Upper lobe of left lung (tissue), 6 donors: Measurements from ENCODE around the gene TSPAN12. TPM values are rescaled to one million over a fixed set of nuclear protein-coding genes. Genes with fewer than 3 reads are reported as not detected.

Experiments
- ATAC-seq, 2 donors: fragments of 200-7000 bp; cut with Tn5 transposase; one replicate each; pipeline ENCODE4 v1.9.1; 2022; ENCODE audit warnings: mild to moderate bottlenecking in 2 of 2, moderate library complexity in 2 of 2; ENCODE audit not compliant: low FRiP score in 2 of 2
- DNase-seq, 2 donors: peaks; one replicate each; pipeline ENCODE4 v3.0.0-alpha.2; 2019 to 2020
- H3K27ac ChIP-seq, 4 donors: fragments of 200-600 bp; sonication (generic); one replicate each; pipeline ENCODE4 v1.5.1; 2016 to 2019
- H3K27me3 ChIP-seq, 4 donors: fragments of 200-600 bp; sonication (generic); one replicate each; pipeline ENCODE4 v1.5.1; 2017 to 2019
- H3K36me3 ChIP-seq, 4 donors: fragments of 200-600 bp; sonication (generic); one replicate each; pipeline ENCODE4 v1.5.1; 2016 to 2019
- H3K4me1 ChIP-seq, 4 donors: fragments of 200-600 bp; sonication (generic); one replicate each; pipeline ENCODE4 v1.5.1; 2018 to 2019
- H3K4me3 ChIP-seq, 4 donors: fragments of 200-600 bp; sonication (generic); one replicate each; pipeline ENCODE4 v1.5.1; 2017 to 2019; ENCODE audit warnings: mild to moderate bottlenecking in 2 of 4, moderate library complexity in 1 of 4
- H3K9me3 ChIP-seq, 4 donors: fragments of 200-600 bp; sonication (generic); one replicate each; pipeline ENCODE4 v1.5.1; 2018 to 2019
- EP300 ChIP-seq, 4 donors: sonication (generic); formaldehyde crosslinking; IDR thresholded peaks; one replicate each; pipeline ENCODE4 v1.5.1; 2017; ENCODE audit warnings: antibody characterized with exemption in 4 of 4, control low read depth in 2 of 4
- POLR2A ChIP-seq, 4 donors: fragments of 450-650 bp; IDR thresholded peaks; one replicate each; pipeline ENCODE4 v1.5.1; 2016 to 2017; ENCODE audit warnings: antibody characterized with exemption in 4 of 4, mild to moderate bottlenecking in 2 of 4
- POLR2AphosphoS5 ChIP-seq, 2 donors: sonication (generic); formaldehyde crosslinking; IDR thresholded peaks; one replicate each; pipeline ENCODE4 v1.5.1; 2017; ENCODE audit warnings: antibody characterized with exemption in 2 of 2
- WGBS, 2 donors: methylation state at CpG; one replicate each; pipeline ENCODE4 v1.1.5; 2017 to 2018; 5-methylcytosine and 5-hydroxymethylcytosine counted together
- total RNA-seq, 6 donors: library from RNA; depleted of rRNA in 4 of 6; stranded (reverse); fragments of >200 nt in 4 of 6; gene quantifications; one replicate each; pipeline versions ENCODE4 v1.1.0 to v1.2.1, GENCODE V29; 2016 to 2021
- TF ChIP-seq, protein P1 (sequence below), 6 experiments: fragments of 450-650 bp in 4 of 6; fragments of 200-600 bp in 2 of 6; sonication (generic) in 2 of 6; IDR thresholded peaks; one replicate each; pipeline ENCODE4 v1.5.1; 2016 to 2019; ENCODE audit warnings: antibody characterized with exemption in 6 of 6
- donor health status: DM: no; HTN: no; CAD: no; lungs with moderate emphysema.
- donor health status: DM: no; HTN: yes; CAD: no; lungs with severe emphysema.

Gene TSPAN12
- total RNA-seq, 6 donors from 2014 or later = 22.0 to 56.3 (median 40.0) TPM

GRCh38 chr7:120836556-120837115, 21.3 kb downstream of the TSPAN12 start:
- no peak for DNase-seq
- H3K36me3 ChIP-seq = no peaks in the 10 kb centered on the region
- ATAC-seq = no peak

DNA sequence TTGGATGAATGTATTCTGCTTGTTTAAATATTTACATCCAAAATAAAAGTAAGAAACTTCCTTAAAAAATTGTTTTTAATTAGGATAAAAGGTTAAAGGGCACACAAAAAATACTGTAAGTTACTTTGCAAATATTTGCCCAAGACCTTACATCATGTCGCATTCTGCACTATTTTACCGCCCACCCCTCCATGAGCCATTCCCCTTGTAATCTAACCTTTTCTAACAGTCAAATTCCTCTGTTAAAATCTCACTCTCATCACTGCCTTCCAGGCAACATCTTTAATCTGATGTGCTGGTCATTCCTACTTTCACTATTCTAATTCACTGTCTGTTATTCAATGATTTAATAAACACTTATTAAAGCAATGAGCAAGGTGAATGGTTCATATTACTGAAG, 23.2 kb downstream of the TSPAN12 start:
- H3K27me3 ChIP-seq = no peaks in the 10 kb centered on the region
- TF ChIP-seq EP300 (IDR thresholded peaks at IDR 0.05) = no peak
- no peak for TF ChIP-seq POLR2AphosphoS5 (IDR thresholded peaks at IDR 0.05)
- TF ChIP-seq POLR2A (IDR thresholded peaks at IDR 0.05) = no peak
- H3K27ac ChIP-seq = peak overlapping the region in 2 of 4 donors; percentile 2 to 70
- H3K4me3 ChIP-seq = no peak overlapping the region
- H3K9me3 ChIP-seq = no peaks in the 10 kb centered on the region
- no peaks in the 10 kb centered on the region for H3K36me3 ChIP-seq
- ATAC-seq (no peak), DNase-seq (no peak)
- 88 to 89% methylated on average over 2 of the region's 2 CpGs for WGBS, 2 donors
- H3K4me1 ChIP-seq = peaks cover 5 to 11% (median 7%) of the 10 kb centered on the region in 4 donors

More at GRCh38 chr7:120836556-120837115, 21.3 kb downstream of the TSPAN12 start:
- H3K9me3 ChIP-seq = no peaks in the 10 kb centered on the region
- no peak overlapping the region for H3K27ac ChIP-seq
- no peak overlapping the region for H3K4me3 ChIP-seq
- TF ChIP-seq POLR2AphosphoS5 (IDR thresholded peaks at IDR 0.05) (no peak), EP300 (IDR thresholded peaks at IDR 0.05) (no peak), POLR2A (IDR thresholded peaks at IDR 0.05) (no peak)
- TF ChIP-seq, protein P1, sequence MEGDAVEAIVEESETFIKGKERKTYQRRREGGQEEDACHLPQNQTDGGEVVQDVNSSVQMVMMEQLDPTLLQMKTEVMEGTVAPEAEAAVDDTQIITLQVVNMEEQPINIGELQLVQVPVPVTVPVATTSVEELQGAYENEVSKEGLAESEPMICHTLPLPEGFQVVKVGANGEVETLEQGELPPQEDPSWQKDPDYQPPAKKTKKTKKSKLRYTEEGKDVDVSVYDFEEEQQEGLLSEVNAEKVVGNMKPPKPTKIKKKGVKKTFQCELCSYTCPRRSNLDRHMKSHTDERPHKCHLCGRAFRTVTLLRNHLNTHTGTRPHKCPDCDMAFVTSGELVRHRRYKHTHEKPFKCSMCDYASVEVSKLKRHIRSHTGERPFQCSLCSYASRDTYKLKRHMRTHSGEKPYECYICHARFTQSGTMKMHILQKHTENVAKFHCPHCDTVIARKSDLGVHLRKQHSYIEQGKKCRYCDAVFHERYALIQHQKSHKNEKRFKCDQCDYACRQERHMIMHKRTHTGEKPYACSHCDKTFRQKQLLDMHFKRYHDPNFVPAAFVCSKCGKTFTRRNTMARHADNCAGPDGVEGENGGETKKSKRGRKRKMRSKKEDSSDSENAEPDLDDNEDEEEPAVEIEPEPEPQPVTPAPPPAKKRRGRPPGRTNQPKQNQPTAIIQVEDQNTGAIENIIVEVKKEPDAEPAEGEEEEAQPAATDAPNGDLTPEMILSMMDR (IDR thresholded peaks at IDR 0.05) = no peak
- H3K4me1 ChIP-seq = peaks cover 5 to 11% (median 7%) of the 10 kb centered on the region in 4 donors
- no peaks in the 10 kb centered on the region for H3K27me3 ChIP-seq
- WGBS, 2 donors = 87 to 88% methylated on average over 1 of the region's 1 CpG

GRCh38 chr7:120833546-120833945, 24.4 kb downstream of the TSPAN12 start:
- H3K4me1 ChIP-seq = peaks cover 5 to 14% (median 9%) of the 10 kb centered on the region in 4 donors
- no peak for DNase-seq
- no peaks in the 10 kb centered on the region for H3K36me3 ChIP-seq
- no peak for ATAC-seq
- H3K4me3 ChIP-seq = no peak overlapping the region
- TF ChIP-seq POLR2AphosphoS5 (IDR thresholded peaks at IDR 0.05) = no peak
- TF ChIP-seq EP300 (IDR thresholded peaks at IDR 0.05) = peak in 1 of 4 donors; percentile 43
- 53 to 60% methylated on average over 2 of the region's 2 CpGs for WGBS, 2 donors
- no peaks in the 10 kb centered on the region for H3K27me3 ChIP-seq
- H3K9me3 ChIP-seq = no peaks in the 10 kb centered on the region
- peak overlapping the region in 1 of 4 donors; percentile 58 for H3K27ac ChIP-seq

- H3K27ac ChIP-seq = peak overlapping the region in 2 of 4 donors; percentile 38 to 70
- peaks cover 5 to 14% (median 9%) of the 10 kb centered on the region in 4 donors for H3K4me1 ChIP-seq
- WGBS, 2 donors = 84% methylated on average over 2 of the region's 2 CpGs
- no peak overlapping the region for H3K4me3 ChIP-seq
- H3K27me3 ChIP-seq = no peaks in the 10 kb centered on the region
- ATAC-seq = no peak
- no peaks in the 10 kb centered on the region for H3K36me3 ChIP-seq
- TF ChIP-seq, protein P1 (IDR thresholded peaks at IDR 0.05) = no peak
- no peak for TF ChIP-seq POLR2A (IDR thresholded peaks at IDR 0.05)
- no peak for TF ChIP-seq EP300 (IDR thresholded peaks at IDR 0.05)
- TF ChIP-seq POLR2AphosphoS5 (IDR thresholded peaks at IDR 0.05) = no peak
- H3K9me3 ChIP-seq = no peaks in the 10 kb centered on the region
- DNase-seq = no peak
Measured at GRCh38 chr7:120832803-120833202, 25.1 kb downstream of the TSPAN12 start.

GRCh38 chr7:120831260-120831659, 26.7 kb downstream of the TSPAN12 start:
- Histone ChIP-seq H3K27me3 (no peaks in the 10 kb centered on the region), H3K36me3 (no peaks in the 10 kb centered on the region), H3K27ac (no peak overlapping the region), H3K4me3 (no peak overlapping the region), H3K9me3 (no peaks in the 10 kb centered on the region), H3K4me1 (peaks cover 5 to 14% (median 11%) of the 10 kb centered on the region in 4 donors)
- TF ChIP-seq, protein P1 (IDR thresholded peaks at IDR 0.05) = no peak
- TF ChIP-seq EP300 (IDR thresholded peaks at IDR 0.05) (no peak), POLR2A (IDR thresholded peaks at IDR 0.05) (no peak), POLR2AphosphoS5 (IDR thresholded peaks at IDR 0.05) (no peak)
- WGBS, 2 donors = 86% methylated on average over 1 of the region's 1 CpG
- no peak for DNase-seq
- ATAC-seq = no peak

DNA sequence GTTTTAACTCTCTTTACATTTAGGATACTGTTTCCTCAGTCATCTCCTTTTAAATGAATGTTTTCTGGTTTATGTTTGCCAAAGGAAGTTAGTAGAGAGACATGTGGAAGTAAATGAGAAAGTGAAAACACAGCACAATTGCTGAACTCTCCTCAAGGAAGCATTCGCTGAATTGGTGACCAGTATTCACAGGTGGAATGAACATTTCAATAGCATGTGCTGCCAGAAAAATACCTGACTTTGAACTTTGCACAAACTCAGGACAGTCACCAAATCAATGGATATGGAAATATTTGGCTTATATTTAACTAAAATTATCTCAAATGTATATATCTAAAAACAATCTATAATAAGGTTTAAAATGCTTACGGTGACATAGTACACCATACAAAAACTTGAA, 28.5 kb downstream of the TSPAN12 start:
- 83 to 85% methylated on average over 2 of the region's 2 CpGs for WGBS, 2 donors
- DNase-seq (no peak), ATAC-seq (no peak)
- H3K27ac ChIP-seq = no peak overlapping the region
- H3K4me3 ChIP-seq = no peak overlapping the region
- no peak for TF ChIP-seq EP300 (IDR thresholded peaks at IDR 0.05)
- no peak for TF ChIP-seq POLR2A (IDR thresholded peaks at IDR 0.05)
- no peak for TF ChIP-seq POLR2AphosphoS5 (IDR thresholded peaks at IDR 0.05)
- TF ChIP-seq, protein P1 (IDR thresholded peaks at IDR 0.05) = no peak
- no peaks in the 10 kb centered on the region for H3K9me3 ChIP-seq
- H3K36me3 ChIP-seq = no peaks in the 10 kb centered on the region
- no peaks in the 10 kb centered on the region for H3K27me3 ChIP-seq
- H3K4me1 ChIP-seq = peaks cover 5 to 14% (median 14%) of the 10 kb centered on the region in 4 donors
